Tibial artery (tissue), 4 donors: ENCODE measurements around the gene RD3L.
"Not testable (repeated sequence)": the region's sequence is repeated elsewhere in the genome, so short reads cannot be mapped to it uniquely, and the experiment has no call there.

ENCODE experiments used
- DNase-seq, 2 donors: peaks; one replicate each; pipeline ENCODE4 v3.0.0-alpha.2; 2019
- H3K27ac ChIP-seq, 2 donors: fragments of 200-600 bp; sonication (generic) in 1 of 2; 1 replicate in 1 of 2; 2 replicates in 1 of 2; pipeline ENCODE4 v1.5.1; 2018 to 2019; ENCODE audit warnings: mild to moderate bottlenecking in 1 of 2
- H3K27me3 ChIP-seq, 2 donors: fragments of 200-600 bp; sonication (generic) in 1 of 2; one replicate each; pipeline versions ENCODE4 v1.5.1 to v1.6.0; 2016 to 2019
- H3K36me3 ChIP-seq, 3 donors: fragments of 200-600 bp; sonication (generic) in 2 of 3; one replicate each; pipeline ENCODE4 v1.5.1; 2016 to 2019; ENCODE audit warnings: mild to moderate bottlenecking in 2 of 3
- H3K4me1 ChIP-seq, 4 donors: fragments of 200-600 bp; sonication (generic) in 2 of 4; 1 replicate in 3 of 4; 2 replicates in 1 of 4; pipeline ENCODE4 v1.5.1; 2016 to 2019
- H3K4me3 ChIP-seq, 2 donors: fragments of 200-600 bp; sonication (generic) in 1 of 2; 1 replicate in 1 of 2; 2 replicates in 1 of 2; pipeline ENCODE4 v1.5.1; 2018 to 2019; ENCODE audit warnings: mild to moderate bottlenecking in 2 of 2
- H3K9me3 ChIP-seq, 3 donors: fragments of 200-600 bp; sonication (generic) in 1 of 3; one replicate each; pipeline ENCODE4 v1.5.1; 2016 to 2019
- intact Hi-C: fragments of 100-400 bp; cut with DNase I; formaldehyde crosslinking; loops from one replicate; pipeline ENCODE4 v1.15.0; 2023; ENCODE audit warnings: low total_unique reads
- TF ChIP-seq, protein P1 (sequence below), 2 experiments: fragments of 200-600 bp in 1 of 2; fragments of 450-650 bp in 1 of 2; IDR thresholded peaks; one replicate each; pipeline ENCODE4 v1.5.1; 2017 to 2019; ENCODE audit warnings: antibody characterized with exemption in 2 of 2, mild to moderate bottlenecking in 1 of 2, moderate library complexity in 1 of 2

Gene RD3L

DNA sequence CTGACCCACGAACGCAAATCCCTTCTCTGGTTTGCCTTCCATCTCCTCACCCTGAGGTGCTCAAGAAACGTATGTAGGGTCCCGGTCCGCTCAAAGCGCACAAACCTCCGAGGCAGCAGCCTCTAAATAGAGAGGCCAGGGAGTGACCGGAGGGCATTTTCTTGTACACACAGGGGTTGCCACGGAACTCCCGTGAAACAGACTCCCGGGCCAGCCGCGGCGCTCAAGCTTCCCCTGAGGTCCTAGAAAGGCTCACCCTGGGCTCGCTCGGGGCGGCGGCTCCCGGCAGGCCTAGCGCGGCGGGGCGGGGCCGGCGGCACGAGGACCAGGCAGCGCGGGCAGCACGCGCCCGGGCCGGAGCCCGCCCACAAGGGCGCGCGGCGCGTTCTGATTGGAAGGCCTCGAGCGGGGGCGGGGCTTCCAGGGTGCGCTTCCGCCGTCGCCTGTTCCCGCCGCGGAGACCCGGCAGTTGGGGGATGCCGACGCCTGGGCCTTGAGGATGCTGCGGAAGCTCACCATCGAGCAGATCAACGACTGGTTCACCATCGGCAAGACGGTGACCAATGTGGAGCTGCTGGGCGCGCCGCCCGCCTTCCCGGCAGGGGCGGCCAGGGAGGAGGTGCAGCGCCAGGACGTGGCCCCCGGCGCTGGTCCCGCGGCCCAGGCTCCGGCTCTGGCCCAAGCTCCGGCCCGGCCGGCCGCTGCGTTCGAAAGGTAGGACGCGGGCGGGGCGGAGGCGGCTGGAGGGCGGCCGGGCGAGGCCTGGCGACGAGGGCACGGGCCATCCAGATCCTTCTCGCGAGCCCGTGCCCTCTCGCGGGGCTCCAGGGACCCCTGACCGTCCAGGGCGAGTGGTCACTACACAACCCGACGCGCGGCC lies 14.1 kb downstream of the RD3L start, which contains the start of gene TDRD9:
Gene TDRD9 (plus strand): TSS at position 446 of the 880 bp plus-strand sequence. CDS start 54 bp downstream, at position 500.
- intact Hi-C loops = no loop called here
- no peak within 1 kb of the TSS for H3K27ac ChIP-seq
- H3K4me3 ChIP-seq = no peak within 1 kb of the TSS
- peaks cover 0 to 32% of the 10 kb centered on the region in 2 donors for H3K27me3 ChIP-seq
- peak in 1 of 2 donors; percentile 43 for DNase-seq
- TF ChIP-seq, protein P1, sequence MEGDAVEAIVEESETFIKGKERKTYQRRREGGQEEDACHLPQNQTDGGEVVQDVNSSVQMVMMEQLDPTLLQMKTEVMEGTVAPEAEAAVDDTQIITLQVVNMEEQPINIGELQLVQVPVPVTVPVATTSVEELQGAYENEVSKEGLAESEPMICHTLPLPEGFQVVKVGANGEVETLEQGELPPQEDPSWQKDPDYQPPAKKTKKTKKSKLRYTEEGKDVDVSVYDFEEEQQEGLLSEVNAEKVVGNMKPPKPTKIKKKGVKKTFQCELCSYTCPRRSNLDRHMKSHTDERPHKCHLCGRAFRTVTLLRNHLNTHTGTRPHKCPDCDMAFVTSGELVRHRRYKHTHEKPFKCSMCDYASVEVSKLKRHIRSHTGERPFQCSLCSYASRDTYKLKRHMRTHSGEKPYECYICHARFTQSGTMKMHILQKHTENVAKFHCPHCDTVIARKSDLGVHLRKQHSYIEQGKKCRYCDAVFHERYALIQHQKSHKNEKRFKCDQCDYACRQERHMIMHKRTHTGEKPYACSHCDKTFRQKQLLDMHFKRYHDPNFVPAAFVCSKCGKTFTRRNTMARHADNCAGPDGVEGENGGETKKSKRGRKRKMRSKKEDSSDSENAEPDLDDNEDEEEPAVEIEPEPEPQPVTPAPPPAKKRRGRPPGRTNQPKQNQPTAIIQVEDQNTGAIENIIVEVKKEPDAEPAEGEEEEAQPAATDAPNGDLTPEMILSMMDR (IDR thresholded peaks at IDR 0.05) = no peak
- no peaks in the 10 kb centered on the region for H3K36me3 ChIP-seq
- H3K9me3 ChIP-seq = no peaks in the 10 kb centered on the region
- no peaks in the 10 kb centered on the region for H3K4me1 ChIP-seq

DNA sequence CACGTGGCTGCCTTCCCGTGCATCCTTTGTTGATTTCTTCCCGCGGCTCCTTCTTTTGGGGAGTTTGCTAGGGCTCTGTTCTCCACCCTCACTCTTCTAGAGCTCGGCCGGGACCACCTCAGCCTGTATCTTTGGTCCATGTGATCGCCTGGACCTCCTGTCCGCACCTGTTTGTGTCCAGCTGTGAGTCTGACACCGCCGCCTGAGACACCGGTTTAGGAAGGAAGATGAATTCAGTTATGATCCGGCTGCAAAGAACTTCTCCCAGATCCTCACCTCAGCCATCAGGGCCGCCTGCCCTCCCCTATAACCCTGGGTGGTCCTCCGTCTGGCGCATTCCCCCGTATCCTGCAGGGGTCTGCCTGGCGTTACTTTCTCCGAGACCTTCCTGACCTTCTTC lies 14.8 kb downstream of the RD3L start:
- Histone ChIP-seq H3K9me3 (no peaks in the 10 kb centered on the region), H3K27ac (no peak overlapping the region), H3K36me3 (no peaks in the 10 kb centered on the region), H3K4me1 (no peaks in the 10 kb centered on the region), H3K4me3 (no peak overlapping the region), H3K27me3 (peaks cover 0 to 38% of the 10 kb centered on the region in 2 donors)
- intact Hi-C loops = no loop called here
- DNase-seq = peak in 1 of 2 donors; percentile 33
- TF ChIP-seq, protein P1 (IDR thresholded peaks at IDR 0.05) = no peak

DNA sequence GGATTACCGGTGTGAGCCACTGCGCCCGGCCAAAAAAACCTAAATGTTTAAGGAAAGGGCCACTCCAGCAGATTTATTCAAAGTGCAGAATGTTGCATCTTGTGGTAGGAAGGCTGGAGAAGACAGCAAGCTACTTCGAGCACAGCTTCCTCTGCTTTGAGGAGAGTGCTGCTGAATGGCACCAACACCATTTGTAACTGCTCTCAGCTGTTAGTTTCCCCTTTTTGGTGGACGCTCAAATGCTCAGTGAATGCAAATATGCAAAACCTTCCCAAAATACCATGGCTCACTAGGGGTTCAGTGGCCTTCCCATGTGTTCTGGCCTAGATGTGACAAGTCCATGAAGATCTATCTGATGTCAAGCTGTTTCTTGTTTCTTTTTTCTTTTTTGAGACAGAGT lies 17.0 kb downstream of the RD3L start:
- Histone ChIP-seq H3K4me3 (no peak overlapping the region), H3K36me3 (no peaks in the 10 kb centered on the region), H3K4me1 (peaks cover 0 to 10% (median 6%) of the 10 kb centered on the region in 4 donors), H3K27me3 (peaks cover 0 to 39% of the 10 kb centered on the region in 2 donors), H3K9me3 (no peaks in the 10 kb centered on the region), H3K27ac (no peak overlapping the region)
- TF ChIP-seq, protein P1 (IDR thresholded peaks at IDR 0.05) = no peak
- peak in 1 of 2 donors; percentile 7 for DNase-seq
- intact Hi-C loops = no loop called here

DNA sequence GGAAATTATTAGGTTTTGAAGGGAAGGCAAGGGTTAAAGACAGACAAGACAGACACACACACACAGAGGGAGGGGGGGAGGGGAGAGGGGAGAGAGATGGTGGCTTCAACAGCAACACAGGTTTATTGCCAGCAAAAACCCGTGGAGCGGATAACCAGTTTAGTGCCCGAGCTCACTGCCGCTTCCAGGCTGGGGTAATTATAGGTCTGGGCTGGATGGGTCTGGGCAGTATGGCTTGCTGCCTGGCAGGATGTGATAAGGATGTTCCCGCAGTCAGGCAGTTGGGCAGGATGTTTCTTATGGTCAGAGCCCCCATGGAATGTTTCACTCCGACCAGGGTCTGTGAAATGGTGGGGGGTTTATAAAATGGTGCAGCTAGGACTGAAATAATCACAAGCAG lies 18.5 kb downstream of the RD3L start:
- H3K4me3 ChIP-seq = no peak overlapping the region
- H3K9me3 ChIP-seq = no peaks in the 10 kb centered on the region
- peaks cover 0 to 32% of the 10 kb centered on the region in 2 donors for H3K27me3 ChIP-seq
- peaks cover 4 to 24% (median 18%) of the 10 kb centered on the region in 4 donors for H3K4me1 ChIP-seq
- H3K36me3 ChIP-seq = no peaks in the 10 kb centered on the region
- DNase-seq = peak in 1 of 2 donors; percentile 29
- TF ChIP-seq, protein P1 (IDR thresholded peaks at IDR 0.05) = no peak
- intact Hi-C loops = loop anchor here (5.0 kb wide), 2 partner anchors 77 to 362 kb away; partner anchors contain the start of genes BAG5, COA8 and PPP1R13B
- no peak overlapping the region for H3K27ac ChIP-seq

DNA sequence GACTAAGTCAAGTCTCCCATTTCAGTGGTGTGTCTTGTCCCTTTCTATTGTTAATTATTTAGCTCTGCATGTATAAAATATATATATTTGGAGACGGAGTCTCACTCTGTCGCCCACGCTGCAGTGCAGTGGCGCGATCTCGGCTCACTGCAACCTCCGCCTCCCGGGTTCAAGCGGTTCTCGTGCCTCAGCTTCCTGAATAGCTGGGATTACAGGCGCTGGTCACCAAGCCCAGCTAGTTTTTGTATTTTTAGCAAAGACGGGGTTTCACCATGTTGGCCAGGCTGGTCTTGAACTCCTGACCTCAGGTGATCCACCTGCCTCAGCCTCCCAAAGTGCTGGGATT lies 20.5 kb downstream of the RD3L start:
- peak in 1 of 2 donors; percentile 43 for DNase-seq
- H3K27me3 ChIP-seq = peaks cover 0 to 16% of the 10 kb centered on the region in 2 donors
- H3K4me3 ChIP-seq = peak overlapping the region; percentile 75 to 82
- H3K27ac ChIP-seq, H3K9me3 ChIP-seq: not testable (repeated sequence)
- H3K4me1 ChIP-seq = peaks cover 4 to 35% (median 19%) of the 10 kb centered on the region in 4 donors
- intact Hi-C loops = loop anchor here (5.0 kb wide), 2 partner anchors 75 to 360 kb away; partner anchors contain the start of genes BAG5, COA8 and PPP1R13B
- peaks cover 0 to 15% (median 13%) of the 10 kb centered on the region in 3 donors for H3K36me3 ChIP-seq
